Tibial nerve (tissue), 4 donors: ENCODE results near the gene DHH.
A peak's percentile ranks its signal among the peaks of the same experiment; 100 is the strongest.

Source experiments
- EP300 ChIP-seq, 2 donors: sonication (generic); formaldehyde crosslinking; IDR thresholded peaks; one replicate each; pipeline ENCODE4 v1.6.1; 2017; ENCODE audit warnings: antibody characterized with exemption in 2 of 2, mild to moderate bottlenecking in 1 of 2
- TF ChIP-seq, protein P1 (sequence below), 5 experiments: fragments of 200-600 bp in 3 of 5; fragments of 450-650 bp in 2 of 5; sonication (generic) in 3 of 5; IDR thresholded peaks; one replicate each; pipeline ENCODE4 v1.5.1; 2016 to 2019; ENCODE audit warnings: antibody characterized with exemption in 5 of 5, mild to moderate bottlenecking in 3 of 5, moderate library complexity in 2 of 5

DNA sequence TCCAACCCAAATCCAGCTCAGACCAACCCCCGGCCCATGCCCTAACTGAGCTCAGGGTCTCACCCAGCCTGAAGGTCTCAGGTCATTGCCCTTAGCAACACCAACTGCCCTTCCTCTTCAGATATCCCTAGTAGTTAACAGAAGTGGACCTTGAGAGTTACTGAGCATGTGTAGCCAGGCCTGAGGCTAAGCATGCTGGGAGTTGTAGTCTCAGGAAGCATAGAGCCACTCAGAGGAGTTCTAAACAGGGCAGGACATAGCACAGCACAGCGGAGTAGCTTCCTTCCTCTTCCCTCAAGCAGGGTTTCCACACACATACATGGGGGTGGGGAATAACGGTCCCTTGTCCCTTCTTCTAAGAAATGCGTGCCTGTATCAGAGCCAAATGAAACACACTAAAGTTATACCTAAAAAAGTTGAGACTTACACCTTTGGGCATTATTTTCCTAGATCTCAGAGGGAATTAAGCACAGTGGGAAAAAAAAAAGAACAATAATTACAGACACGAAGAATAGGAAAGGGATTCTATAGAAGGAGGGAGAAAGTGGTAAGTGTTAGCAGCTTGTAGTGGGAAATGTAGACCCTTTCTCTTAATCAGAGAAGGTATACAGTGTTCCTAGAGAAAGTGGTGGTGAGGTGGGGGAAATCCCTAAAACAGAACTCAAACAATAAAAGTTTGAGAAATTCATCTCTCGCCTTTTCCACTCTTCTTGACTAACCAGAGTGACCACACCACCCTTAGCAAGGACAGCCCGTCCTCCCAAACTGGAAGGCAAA lies 38.4 kb downstream of the DHH start:
- TF ChIP-seq, protein P1, sequence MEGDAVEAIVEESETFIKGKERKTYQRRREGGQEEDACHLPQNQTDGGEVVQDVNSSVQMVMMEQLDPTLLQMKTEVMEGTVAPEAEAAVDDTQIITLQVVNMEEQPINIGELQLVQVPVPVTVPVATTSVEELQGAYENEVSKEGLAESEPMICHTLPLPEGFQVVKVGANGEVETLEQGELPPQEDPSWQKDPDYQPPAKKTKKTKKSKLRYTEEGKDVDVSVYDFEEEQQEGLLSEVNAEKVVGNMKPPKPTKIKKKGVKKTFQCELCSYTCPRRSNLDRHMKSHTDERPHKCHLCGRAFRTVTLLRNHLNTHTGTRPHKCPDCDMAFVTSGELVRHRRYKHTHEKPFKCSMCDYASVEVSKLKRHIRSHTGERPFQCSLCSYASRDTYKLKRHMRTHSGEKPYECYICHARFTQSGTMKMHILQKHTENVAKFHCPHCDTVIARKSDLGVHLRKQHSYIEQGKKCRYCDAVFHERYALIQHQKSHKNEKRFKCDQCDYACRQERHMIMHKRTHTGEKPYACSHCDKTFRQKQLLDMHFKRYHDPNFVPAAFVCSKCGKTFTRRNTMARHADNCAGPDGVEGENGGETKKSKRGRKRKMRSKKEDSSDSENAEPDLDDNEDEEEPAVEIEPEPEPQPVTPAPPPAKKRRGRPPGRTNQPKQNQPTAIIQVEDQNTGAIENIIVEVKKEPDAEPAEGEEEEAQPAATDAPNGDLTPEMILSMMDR (IDR thresholded peaks at IDR 0.05) = no peak
- peak in 1 of 2 donors; percentile 62 for TF ChIP-seq EP300 (IDR thresholded peaks at IDR 0.05)
